ENCODE results near the gene SCRT2.

DNA sequence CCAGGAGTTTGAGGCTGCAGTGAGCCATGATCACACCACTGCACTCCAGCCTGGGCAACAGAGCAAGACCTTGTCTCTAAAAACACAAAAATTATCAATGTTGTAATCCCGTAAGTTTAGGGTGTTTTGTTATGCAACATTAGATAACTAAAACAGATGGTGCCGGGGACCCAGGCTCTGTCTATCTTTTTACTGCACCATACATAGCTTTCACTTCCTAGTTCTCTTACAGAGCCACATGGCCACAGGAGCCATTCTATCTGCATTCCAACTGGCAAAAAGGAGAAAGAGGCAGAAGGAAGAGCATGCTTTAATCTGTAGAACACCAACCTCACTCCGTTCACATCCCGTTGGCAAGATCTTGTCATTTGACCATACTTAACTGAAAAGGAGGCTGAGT lies 60.1 kb downstream of the SCRT2 start:
- TF ChIP-seq POLR2AphosphoS5 (IDR thresholded peaks at IDR 0.05; ENCODE audit: low read depth, low read length) (no peak), EZH2phosphoT487 (IDR thresholded peaks at IDR 0.05; ENCODE audit: borderline replicate concordance, low read depth) (no peak), MXI1 (IDR thresholded peaks at IDR 0.05; ENCODE audit: low read depth, low read length) (no peak)
- TF ChIP-seq, protein P1, sequence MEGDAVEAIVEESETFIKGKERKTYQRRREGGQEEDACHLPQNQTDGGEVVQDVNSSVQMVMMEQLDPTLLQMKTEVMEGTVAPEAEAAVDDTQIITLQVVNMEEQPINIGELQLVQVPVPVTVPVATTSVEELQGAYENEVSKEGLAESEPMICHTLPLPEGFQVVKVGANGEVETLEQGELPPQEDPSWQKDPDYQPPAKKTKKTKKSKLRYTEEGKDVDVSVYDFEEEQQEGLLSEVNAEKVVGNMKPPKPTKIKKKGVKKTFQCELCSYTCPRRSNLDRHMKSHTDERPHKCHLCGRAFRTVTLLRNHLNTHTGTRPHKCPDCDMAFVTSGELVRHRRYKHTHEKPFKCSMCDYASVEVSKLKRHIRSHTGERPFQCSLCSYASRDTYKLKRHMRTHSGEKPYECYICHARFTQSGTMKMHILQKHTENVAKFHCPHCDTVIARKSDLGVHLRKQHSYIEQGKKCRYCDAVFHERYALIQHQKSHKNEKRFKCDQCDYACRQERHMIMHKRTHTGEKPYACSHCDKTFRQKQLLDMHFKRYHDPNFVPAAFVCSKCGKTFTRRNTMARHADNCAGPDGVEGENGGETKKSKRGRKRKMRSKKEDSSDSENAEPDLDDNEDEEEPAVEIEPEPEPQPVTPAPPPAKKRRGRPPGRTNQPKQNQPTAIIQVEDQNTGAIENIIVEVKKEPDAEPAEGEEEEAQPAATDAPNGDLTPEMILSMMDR (IDR thresholded peaks at IDR 0.05), result no peak
- TF ChIP-seq, protein P2, sequence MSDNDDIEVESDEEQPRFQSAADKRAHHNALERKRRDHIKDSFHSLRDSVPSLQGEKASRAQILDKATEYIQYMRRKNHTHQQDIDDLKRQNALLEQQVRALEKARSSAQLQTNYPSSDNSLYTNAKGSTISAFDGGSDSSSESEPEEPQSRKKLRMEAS (IDR thresholded peaks at IDR 0.05; ENCODE audit: low read depth), result no peak

Measured in SK-N-SH (cell line).